Pancreas (tissue), 10 donors: Measurements from ENCODE around the gene MAD1L1. TPM values are rescaled to one million over a fixed set of nuclear protein-coding genes. Genes with fewer than 3 reads are reported as not detected.

Experiments used
- ATAC-seq, 4 donors: fragments of 200-7000 bp; cut with Tn5 transposase; one replicate each; pipeline versions ENCODE4 v1.8.0 to v1.9.1; 2020; ENCODE audit warnings: mild to moderate bottlenecking in 4 of 4, moderate library complexity in 4 of 4
- DNase-seq, 6 donors: peaks; one replicate each; pipeline ENCODE4 v3.0.0-alpha.2; 2020
- FAIRE-seq: peaks from 2 replicates; lab custom pipeline; 2012; peaks lifted over from hg19 to GRCh38; lab: Jason Lieb, UNC
- H3K27ac ChIP-seq, 4 donors: fragments of 200-600 bp; sonication (generic); 1 replicate in 3 of 4; 2 replicates in 1 of 4; pipeline versions ENCODE4 v1.5.0 to v1.8.0; 2020
- H3K27me3 ChIP-seq, 4 donors: fragments of 200-600 bp; one replicate each; pipeline ENCODE4 v1.8.0; 2021
- H3K36me3 ChIP-seq, 3 donors: fragments of 200-600 bp; sonication (generic) in 1 of 3; one replicate each; pipeline versions ENCODE4 v1.5.0 to v1.8.0; 2020 to 2021
- H3K4me1 ChIP-seq, 3 donors: fragments of 200-600 bp; one replicate each; pipeline ENCODE4 v1.8.0; 2021
- H3K4me3 ChIP-seq, 4 donors: fragments of 200-600 bp; sonication (generic) in 2 of 4; one replicate each; pipeline versions ENCODE4 v1.5.0 to v1.8.0; 2020 to 2021
- H3K9me3 ChIP-seq, 4 donors: fragments of 200-600 bp; one replicate each; pipeline ENCODE4 v1.8.0; 2021
- CTCF ChIP-seq, 4 donors: fragments of 200-600 bp; sonication (generic) in 3 of 4; IDR thresholded peaks; one replicate each; pipeline versions ENCODE4 v1.5.0 to v1.8.0; 2021; ENCODE audit warnings: antibody characterized with exemption in 4 of 4
- WGBS, 2 donors: extraction: QIAGEN DNeasy Blood & Tissue Kit; methylation state at CpG; one replicate each; pipeline ENCODE4 v1.1.7; 2013; 5-methylcytosine and 5-hydroxymethylcytosine counted together
- intact Hi-C, 3 donors: fragments of 100-400 bp; cut with DNase I; formaldehyde crosslinking; loops; one replicate each; pipeline versions ENCODE4 v1.11.1 to v1.14.2; 2022
- polyA plus RNA-seq, 2 donors: library from polyadenylated mRNA; stranded (reverse); fragments of 200-250 nt; gene quantifications; one replicate each; pipeline ENCODE4 v1.2.3, GENCODE V29; 2013
- total RNA-seq, 6 donors: library from RNA; stranded (reverse); fragmentation: NEBNext Ultra II Directional in 4 of 6; extraction: Animal tissue kit (Norgen Biotek cat#: 25700) in 4 of 6; gene quantifications; one replicate each; pipeline versions ENCODE4 v1.2.1 to v1.2.4, GENCODE V29; 2021 to 2023
- donor health status: healthy with polysubstance abuse.
- donor health status: DM: no; HTN: no; CAD: no; lungs with moderate emphysema.
- donor health status: DM: no; HTN: no; CAD: no.
- donor health status: control.
- donor health status: control.
- donor health status: Bipolar disorder and iron deficiency.
- donor health status: DM: yes; HTN: yes; CAD: no.
- donor health status: DM: no; HTN: no; CAD: no.
- donor health status: DM: no; HTN: no; CAD: no.
- donor health status: DM: yes; HTN: yes; CAD: no.

The MAD1L1 gene
- total and polyA plus RNA-seq, 8 donors = 9.8 to 28.2 (median 11.9) TPM

- intact Hi-C loops = no loop called here
Measured at GRCh38 chr7:2205036-2205780, 27.5 kb downstream of the MAD1L1 start.

DNA sequence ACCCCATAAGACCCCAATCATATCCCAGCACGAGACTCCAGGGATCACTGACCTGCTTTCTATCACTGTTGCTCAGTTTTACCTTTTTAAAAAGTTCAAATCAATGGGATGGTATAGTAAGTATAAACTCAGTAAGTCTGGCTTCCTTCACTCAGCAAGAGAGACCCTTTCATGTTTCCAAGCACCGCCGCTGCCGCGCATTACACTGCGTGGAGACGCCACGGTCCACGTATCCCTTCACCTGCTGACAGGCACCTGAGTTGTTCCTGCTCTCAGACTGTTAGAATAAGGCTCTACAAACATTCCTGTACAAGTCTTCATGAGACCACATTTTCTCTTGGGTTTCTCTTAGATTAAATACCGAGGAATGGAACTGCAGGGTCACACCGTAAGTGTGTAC lies 28.3 kb downstream of the MAD1L1 start:
- no peak for TF ChIP-seq CTCF (IDR thresholded peaks at IDR 0.05)
- ATAC-seq (no peak), DNase-seq (peak in 1 of 6 donors; percentile 41), FAIRE-seq (no peak)
- Histone ChIP-seq H3K27me3 (no peaks in the 10 kb centered on the region), H3K4me3 (no peak overlapping the region), H3K27ac (no peak overlapping the region), H3K36me3 (no peaks in the 10 kb centered on the region), H3K4me1 (no peaks in the 10 kb centered on the region), H3K9me3 (no peaks in the 10 kb centered on the region)
- intact Hi-C loops = no loop called here
- WGBS, 2 donors = 94 to 98% methylated on average over 11 of the region's 11 CpGs

More at GRCh38 chr7:2205036-2205780, 27.5 kb downstream of the MAD1L1 start:
- DNase-seq = no peak
- TF ChIP-seq CTCF (IDR thresholded peaks at IDR 0.05) = no peak
- 86 to 91% methylated on average over 16 of the region's 16 CpGs for WGBS, 2 donors
- H3K27me3 ChIP-seq = no peaks in the 10 kb centered on the region
- H3K36me3 ChIP-seq = no peaks in the 10 kb centered on the region
- no peak for FAIRE-seq
- no peak for ATAC-seq
- no peak overlapping the region for H3K4me3 ChIP-seq
- no peaks in the 10 kb centered on the region for H3K4me1 ChIP-seq
- no peak overlapping the region for H3K27ac ChIP-seq
- no peaks in the 10 kb centered on the region for H3K9me3 ChIP-seq

GRCh38 chr7:2203766-2204300 lies 28.9 kb downstream of the MAD1L1 start:
- H3K27me3 ChIP-seq = no peaks in the 10 kb centered on the region
- no peak overlapping the region for H3K27ac ChIP-seq
- no peaks in the 10 kb centered on the region for H3K9me3 ChIP-seq
- no peak for DNase-seq
- intact Hi-C loops = no loop called here
- no peak for TF ChIP-seq CTCF (IDR thresholded peaks at IDR 0.05)
- WGBS, 2 donors = 76% methylated on average over 13 of the region's 13 CpGs
- no peaks in the 10 kb centered on the region for H3K36me3 ChIP-seq
- ATAC-seq = no peak
- H3K4me3 ChIP-seq = no peak overlapping the region
- FAIRE-seq = no peak
- H3K4me1 ChIP-seq = no peaks in the 10 kb centered on the region

DNA sequence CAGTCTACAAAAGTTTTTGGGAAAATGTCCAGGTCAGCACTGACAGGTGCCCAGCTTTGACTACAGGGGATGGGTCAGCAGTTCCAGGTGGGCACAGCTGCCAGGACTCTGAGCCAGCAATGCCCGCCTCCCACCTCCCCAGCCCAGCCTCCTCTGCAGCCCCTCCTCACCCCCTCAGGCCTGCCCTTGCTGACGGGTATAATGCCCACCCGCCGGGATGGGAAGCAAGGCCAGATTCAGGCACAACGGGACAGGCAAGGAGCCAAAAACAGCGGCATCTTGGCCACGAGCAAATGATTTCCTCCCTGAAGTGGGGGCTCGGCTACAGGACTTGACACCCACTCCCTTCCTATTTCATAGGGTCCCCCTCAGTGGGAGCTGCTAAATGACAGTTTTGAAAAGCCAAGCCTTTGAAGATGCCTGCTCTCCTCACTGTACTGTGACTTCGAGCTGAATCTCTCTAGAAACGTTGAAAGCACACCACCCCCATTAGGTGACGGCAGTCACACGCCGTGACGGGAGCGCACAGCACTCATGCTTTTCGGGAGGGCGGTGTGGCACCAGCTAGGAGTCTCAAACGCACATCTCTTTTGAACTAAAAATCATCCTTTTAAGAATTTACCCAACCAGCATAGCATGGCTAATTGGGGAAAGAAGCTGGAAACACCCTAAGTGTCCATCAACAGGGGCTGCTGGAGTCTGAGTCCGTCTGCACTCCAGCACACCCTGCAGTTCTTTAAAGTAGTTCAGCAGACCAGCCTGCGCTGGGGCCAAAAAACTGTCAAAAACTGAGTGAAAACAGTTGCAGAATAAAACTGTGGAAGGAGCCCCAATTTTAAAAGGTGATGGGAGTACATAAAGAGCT lies 29.6 kb downstream of the MAD1L1 start:
- FAIRE-seq (no peak), ATAC-seq (no peak), DNase-seq (no peak)
- no peaks in the 10 kb centered on the region for H3K9me3 ChIP-seq
- no peaks in the 10 kb centered on the region for H3K4me1 ChIP-seq
- H3K27ac ChIP-seq = no peak overlapping the region
- no peaks in the 10 kb centered on the region for H3K27me3 ChIP-seq
- no peak for TF ChIP-seq CTCF (IDR thresholded peaks at IDR 0.05)
- no peaks in the 10 kb centered on the region for H3K36me3 ChIP-seq
- 82 to 83% methylated on average over 20 of the region's 20 CpGs for WGBS, 2 donors
- no peak overlapping the region for H3K4me3 ChIP-seq
- intact Hi-C loops = no loop called here
